Endodermal cell (in vitro differentiated cells): ENCODE results near the gene NKD2. TPM values are rescaled to one million over a fixed set of nuclear protein-coding genes. Genes with fewer than 3 reads are reported as not detected.

ENCODE experiments used
- DNase-seq: peaks from one replicate; pipeline ENCODE4 v3.0.0-alpha.2; 2017
- H3K27ac ChIP-seq: 2 replicates; pipeline ENCODE4 v1.5.1; 2013; ENCODE audit warnings: mild to moderate bottlenecking, low read depth, low read length, moderate library complexity
- H3K27me3 ChIP-seq: 2 replicates; pipeline ENCODE4 v1.6.1; 2013; ENCODE audit warnings: mild to moderate bottlenecking, low read length, moderate library complexity; ENCODE audit not compliant: insufficient read depth, control insufficient read depth, poor library complexity, severe bottlenecking
- H3K36me3 ChIP-seq: 2 replicates; pipeline ENCODE4 v1.7.0; 2013; ENCODE audit warnings: mild to moderate bottlenecking, low read length, moderate library complexity; ENCODE audit not compliant: control insufficient read depth, insufficient read depth
- H3K4me1 ChIP-seq: one replicate; pipeline ENCODE4 v1.7.0; 2013; ENCODE audit warnings: low read length; ENCODE audit not compliant: control insufficient read depth, insufficient read depth
- H3K4me3 ChIP-seq: 2 replicates; pipeline ENCODE4 v1.5.1; 2013; ENCODE audit warnings: mild to moderate bottlenecking, low read length, moderate library complexity
- H3K9ac ChIP-seq: 2 replicates; pipeline ENCODE4 v1.6.1; 2013; ENCODE audit warnings: mild to moderate bottlenecking, low read length, moderate library complexity; ENCODE audit not compliant: poor library complexity, severe bottlenecking; ENCODE audit errors: extremely low read depth
- H3K9me3 ChIP-seq: 2 replicates; pipeline ENCODE4 v1.6.1; 2013; ENCODE audit warnings: mild to moderate bottlenecking, low read length, moderate library complexity; ENCODE audit not compliant: control insufficient read depth
- H3K27ac Mint-ChIP-seq: 2 replicates; pipeline ENCODE4 v1.8.0; 2020; ENCODE audit warnings: mixed read lengths
- H3K27me3 Mint-ChIP-seq: 2 replicates; pipeline ENCODE4 v1.8.0; 2021; ENCODE audit warnings: mild to moderate bottlenecking, mixed read lengths; ENCODE audit not compliant: insufficient read depth
- H3K36me3 Mint-ChIP-seq: 2 replicates; pipeline ENCODE4 v1.8.0; 2020; ENCODE audit warnings: low read depth, mixed read lengths
- H3K4me1 Mint-ChIP-seq: 2 replicates; pipeline ENCODE4 v1.8.0; 2020; ENCODE audit warnings: mixed read lengths
- H3K4me3 Mint-ChIP-seq: 2 replicates; pipeline ENCODE4 v1.8.0; 2020; ENCODE audit warnings: mild to moderate bottlenecking, moderate library complexity, mixed read lengths
- H3K9me3 Mint-ChIP-seq: 2 replicates; pipeline ENCODE4 v1.8.0; 2020; ENCODE audit warnings: mild to moderate bottlenecking, mixed read lengths
- CTCF ChIP-seq: fragments of 200-600 bp; sonication (generic); conservative IDR thresholded peaks from 2 replicates; pipeline ENCODE4 v1.5.0; 2021; ENCODE audit warnings: antibody characterized with exemption, mild to moderate bottlenecking
- WGBS, 2 experiments: methylation state at CpG; one replicate each; pipeline versions ENCODE4 v1.1.5 to v1.1.7; 2013; ENCODE audit warnings: missing lambda C conversion rate in 2 of 2, mixed read lengths in 1 of 2; ENCODE audit not compliant: insufficient coverage in 1 of 2, insufficient read length in 1 of 2; 5-methylcytosine and 5-hydroxymethylcytosine counted together
- total RNA-seq, 2 donors: library from RNA; stranded (reverse); fragmentation: NEBNext Ultra II Directional in 1 of 2; extraction: Animal tissue kit (Norgen Biotek cat#: 25700) in 1 of 2; gene quantifications; 2 replicates in 1 of 2; 3 replicates in 1 of 2; pipeline ENCODE4 v1.2.1, GENCODE V29; 2021

NKD2 gene
- total RNA-seq, 2 donors from 2014 or later = 11.2 to 13.9 TPM

- H3K9ac ChIP-seq = no peak overlapping the region
- H3K4me3 Mint-ChIP-seq = no peak overlapping the region
- H3K4me1 ChIP-seq = no peaks in the 10 kb centered on the region
- H3K4me1 Mint-ChIP-seq = no peaks in the 10 kb centered on the region
- no peaks in the 10 kb centered on the region for H3K9me3 Mint-ChIP-seq
- peak overlapping the region; percentile 49 for H3K27ac ChIP-seq
- DNase-seq = no peak
- no peaks in the 10 kb centered on the region for H3K27me3 ChIP-seq
- H3K36me3 Mint-ChIP-seq = peaks cover 31% of the 10 kb centered on the region
- no peak overlapping the region for H3K4me3 ChIP-seq
- no peak overlapping the region for H3K27ac Mint-ChIP-seq
- H3K9me3 ChIP-seq = no peaks in the 10 kb centered on the region
- H3K36me3 ChIP-seq = peaks cover 19% of the 10 kb centered on the region
- 95% methylated on average over 37 to 39 of the region's 39 CpGs for WGBS, 2 experiments
- no peaks in the 10 kb centered on the region for H3K27me3 Mint-ChIP-seq
- TF ChIP-seq CTCF = no peak
These were observed 47.5 kb downstream of the NKD2 start for GRCh38 chr5:1055896-1056610.

GRCh38 chr5:1056611-1057484 lies 48.2 kb downstream of the NKD2 start:
- peak overlapping the region; percentile 49 for H3K27ac ChIP-seq
- no peaks in the 10 kb centered on the region for H3K27me3 Mint-ChIP-seq
- no peak for TF ChIP-seq CTCF
- H3K9me3 ChIP-seq = no peaks in the 10 kb centered on the region
- peaks cover 19% of the 10 kb centered on the region for H3K36me3 ChIP-seq
- H3K27ac Mint-ChIP-seq = no peak overlapping the region
- DNase-seq = no peak
- H3K27me3 ChIP-seq = no peaks in the 10 kb centered on the region
- no peak overlapping the region for H3K4me3 Mint-ChIP-seq
- H3K4me3 ChIP-seq = no peak overlapping the region
- no peaks in the 10 kb centered on the region for H3K4me1 Mint-ChIP-seq
- H3K4me1 ChIP-seq = no peaks in the 10 kb centered on the region
- peaks cover 29% of the 10 kb centered on the region for H3K36me3 Mint-ChIP-seq
- H3K9me3 Mint-ChIP-seq = no peaks in the 10 kb centered on the region
- no peak overlapping the region for H3K9ac ChIP-seq
- WGBS, 2 experiments = 90 to 97% methylated on average over 23 to 27 of the region's 27 CpGs

GRCh38 chr5:1057485-1058082 lies 49.0 kb downstream of the NKD2 start:
- TF ChIP-seq CTCF = no peak
- no peak overlapping the region for H3K4me3 Mint-ChIP-seq
- no peak overlapping the region for H3K9ac ChIP-seq
- no peaks in the 10 kb centered on the region for H3K9me3 Mint-ChIP-seq
- no peak overlapping the region for H3K27ac ChIP-seq
- no peak overlapping the region for H3K27ac Mint-ChIP-seq
- H3K27me3 Mint-ChIP-seq = no peaks in the 10 kb centered on the region
- WGBS, 2 experiments = 86 to 87% methylated on average over 28 to 36 of the region's 36 CpGs
- H3K4me3 ChIP-seq = no peak overlapping the region
- peaks cover 19% of the 10 kb centered on the region for H3K36me3 ChIP-seq
- no peaks in the 10 kb centered on the region for H3K27me3 ChIP-seq
- H3K36me3 Mint-ChIP-seq = peaks cover 27% of the 10 kb centered on the region
- H3K4me1 ChIP-seq = no peaks in the 10 kb centered on the region
- no peaks in the 10 kb centered on the region for H3K9me3 ChIP-seq
- no peak for DNase-seq
- H3K4me1 Mint-ChIP-seq = no peaks in the 10 kb centered on the region
